Endothelial cell of umbilical vein (primary cell): ENCODE measurements around the gene AKNA. TPM values are rescaled to one million over a fixed set of nuclear protein-coding genes. Genes with fewer than 3 reads are reported as not detected.
A peak's percentile ranks its signal among the peaks of the same experiment; 100 is the strongest.

Experiments
- Bru-seq: library from RNA; stranded (reverse); fragments of 400-500 nt; gene quantifications from one replicate; lab custom pipeline; 2021; lab: Mats Ljungman, UMichigan
- BruChase-seq, 2 experiments: library from RNA; stranded (reverse); fragments of 400-500 nt; gene quantifications; one replicate each; lab custom pipeline; 2021; lab: Mats Ljungman, UMichigan
- BruUV-seq: library from RNA; stranded (reverse); fragments of 400-500 nt; replicated peaks from 2 replicates; lab custom pipeline; 2021; lab: Mats Ljungman, UMichigan
- CTCF ChIA-PET: fragments of 300-600, 350-600 bp; sonication (Branson Sonifier 250); formaldehyde crosslinking; loops from one replicate; lab custom pipeline; 2021; ENCODE audit warnings: antibody characterized with exemption, inconsistent platforms; lab: Charles Lee
- POLR2A ChIA-PET: fragments of 300-600, 350-600 bp; sonication (Branson Sonifier 250); formaldehyde crosslinking; loops from one replicate; lab custom pipeline; 2021; ENCODE audit warnings: antibody characterized with exemption, inconsistent platforms; lab: Charles Lee
- DNase-seq: peaks from one replicate; pipeline ENCODE4 v3.0.0-alpha.2; 2011; ENCODE audit warnings: low read depth, low spot score
- FAIRE-seq: peaks from 2 replicates; lab custom pipeline; 2011; peaks lifted over from hg19 to GRCh38; lab: Jason Lieb, UNC
- H2AFZ ChIP-seq: 2 replicates; pipeline ENCODE4 v1.6.0; 2012; ENCODE audit warnings: low read depth, low read length, control low read depth, inconsistent platforms
- H3K27ac ChIP-seq: 2 replicates; pipeline ENCODE4 v1.5.1; 2011; ENCODE audit warnings: low read depth, mild to moderate bottlenecking, control low read depth, low read length, moderate library complexity; ENCODE audit not compliant: insufficient read depth
- H3K27me3 ChIP-seq, 2 experiments: 2 replicates each; pipeline versions ENCODE4 v1.6.0 to v1.6.1; 2011; ENCODE audit warnings: low read length in 2 of 2, mixed read lengths in 1 of 2; ENCODE audit not compliant: control insufficient read depth in 2 of 2, insufficient read depth in 2 of 2
- H3K36me3 ChIP-seq, 2 experiments: 2 replicates in 1 of 2; 3 replicates in 1 of 2; pipeline ENCODE4 v1.5.1; 2011; ENCODE audit warnings: low read length in 2 of 2, mild to moderate bottlenecking in 1 of 2, moderate library complexity in 1 of 2; ENCODE audit not compliant: control insufficient read depth in 2 of 2, insufficient read depth in 2 of 2; ENCODE audit errors: extremely low read depth in 1 of 2
- H3K4me1 ChIP-seq: 3 replicates; pipeline ENCODE4 v1.5.1; 2011; ENCODE audit warnings: mild to moderate bottlenecking, low read length; ENCODE audit not compliant: control insufficient read depth, insufficient read depth; ENCODE audit errors: extremely low read depth
- H3K4me2 ChIP-seq: 2 replicates; pipeline ENCODE4 v1.6.1; 2011; ENCODE audit warnings: low read length, control low read depth, mixed read lengths; ENCODE audit not compliant: insufficient read depth
- H3K4me3 ChIP-seq, 3 experiments: fragments of 200-600 bp in 1 of 3; sonication (generic), shearing (Covaris generic) in 1 of 3; replicated peaks in 1 of 3; 2 replicates each; pipeline ENCODE4 v1.5.1; 2011 to 2016; ENCODE audit warnings: control low read depth in 3 of 3, low read length in 3 of 3, mild to moderate bottlenecking in 2 of 3, inconsistent platforms in 1 of 3, low read depth in 1 of 3, moderate library complexity in 1 of 3; ENCODE audit not compliant: insufficient read depth in 1 of 3
- H3K79me2 ChIP-seq: 2 replicates; pipeline ENCODE4 v1.6.0; 2012; ENCODE audit warnings: low read length, inconsistent platforms; ENCODE audit not compliant: control insufficient read depth, insufficient read depth
- H3K9ac ChIP-seq: replicated peaks from 2 replicates; pipeline ENCODE3; 2011; ENCODE audit warnings: low read length, control low read depth; ENCODE audit not compliant: insufficient read depth; ENCODE audit errors: extremely low read depth
- H3K9me1 ChIP-seq: replicated peaks from 3 replicates; pipeline ENCODE4 v1.6.0; 2011; ENCODE audit warnings: mild to moderate bottlenecking, low read length; ENCODE audit not compliant: control insufficient read depth, insufficient read depth; ENCODE audit errors: extremely low read depth
- H3K9me3 ChIP-seq: replicated peaks from 2 replicates; pipeline ENCODE4 v1.5.1; 2012; ENCODE audit warnings: low read length, inconsistent platforms; ENCODE audit not compliant: control insufficient read depth, insufficient read depth
- H4K20me1 ChIP-seq: replicated peaks from 2 replicates; pipeline ENCODE3; 2011; ENCODE audit warnings: mild to moderate bottlenecking, low read length; ENCODE audit not compliant: control insufficient read depth, insufficient read depth; ENCODE audit errors: extremely low read depth
- GATA2 ChIP-seq: IDR thresholded peaks from 2 replicates; pipeline ENCODE4 v1.7.0; 2011; ENCODE audit warnings: low read depth, mild to moderate bottlenecking, moderate library complexity, mixed read lengths, low read length; ENCODE audit not compliant: insufficient read length, insufficient read depth
- POLR2A ChIP-seq: IDR thresholded peaks from 2 replicates; pipeline ENCODE4 v1.6.1; 2012; ENCODE audit warnings: low read depth, mild to moderate bottlenecking, control low read depth, low read length
- POLR2AphosphoS5 ChIP-seq: IDR thresholded peaks from 2 replicates; pipeline ENCODE4 v1.6.1; 2012; ENCODE audit warnings: low read depth, mild to moderate bottlenecking, control low read depth, low read length, moderate library complexity; ENCODE audit not compliant: insufficient read depth
- dilution Hi-C: fragments of 300-500 bp; cut with MboI; formaldehyde crosslinking; loops from one replicate; pipeline ENCODE4 v1.15.0; 2019; ENCODE audit warnings: low sequenced_read_pairs; ENCODE audit not compliant: extremely low pct_ligation_motif_present
- intact Hi-C: fragments of 100-400 bp; cut with micrococcal nuclease; formaldehyde crosslinking; loops from one replicate; pipeline ENCODE4 v1.10.0; 2022
- long read RNA-seq: library from polyadenylated mRNA; stranded (forward); transcript quantifications from one replicate; pipeline ENCODE4 v2.0.0, GENCODE V29; 2021
- polyA minus RNA-seq, 3 experiments: library from RNA; depleted of rRNA, polyadenylated mRNA; stranded (reverse); fragments of >200 nt; gene quantifications; 1 replicate in 1 of 3; 2 replicates in 2 of 3; pipeline ENCODE4 v1.2.3, GENCODE V29; 2011
- polyA plus RNA-seq, 4 experiments: library from polyadenylated mRNA; depleted of rRNA in 3 of 4; stranded (reverse) in 3 of 4; unstranded in 1 of 4; fragments of >200 nt; gene quantifications; 2 replicates each; pipeline versions ENCODE4 v1.2.1 to v1.2.3, GENCODE V29; 2011 to 2012; ENCODE audit warnings: missing spikeins in 1 of 4
- total RNA-seq: library from RNA; stranded (reverse); gene quantifications from 2 replicates; pipeline ENCODE4 v1.2.3, GENCODE V29; 2021

The AKNA gene, protein sequence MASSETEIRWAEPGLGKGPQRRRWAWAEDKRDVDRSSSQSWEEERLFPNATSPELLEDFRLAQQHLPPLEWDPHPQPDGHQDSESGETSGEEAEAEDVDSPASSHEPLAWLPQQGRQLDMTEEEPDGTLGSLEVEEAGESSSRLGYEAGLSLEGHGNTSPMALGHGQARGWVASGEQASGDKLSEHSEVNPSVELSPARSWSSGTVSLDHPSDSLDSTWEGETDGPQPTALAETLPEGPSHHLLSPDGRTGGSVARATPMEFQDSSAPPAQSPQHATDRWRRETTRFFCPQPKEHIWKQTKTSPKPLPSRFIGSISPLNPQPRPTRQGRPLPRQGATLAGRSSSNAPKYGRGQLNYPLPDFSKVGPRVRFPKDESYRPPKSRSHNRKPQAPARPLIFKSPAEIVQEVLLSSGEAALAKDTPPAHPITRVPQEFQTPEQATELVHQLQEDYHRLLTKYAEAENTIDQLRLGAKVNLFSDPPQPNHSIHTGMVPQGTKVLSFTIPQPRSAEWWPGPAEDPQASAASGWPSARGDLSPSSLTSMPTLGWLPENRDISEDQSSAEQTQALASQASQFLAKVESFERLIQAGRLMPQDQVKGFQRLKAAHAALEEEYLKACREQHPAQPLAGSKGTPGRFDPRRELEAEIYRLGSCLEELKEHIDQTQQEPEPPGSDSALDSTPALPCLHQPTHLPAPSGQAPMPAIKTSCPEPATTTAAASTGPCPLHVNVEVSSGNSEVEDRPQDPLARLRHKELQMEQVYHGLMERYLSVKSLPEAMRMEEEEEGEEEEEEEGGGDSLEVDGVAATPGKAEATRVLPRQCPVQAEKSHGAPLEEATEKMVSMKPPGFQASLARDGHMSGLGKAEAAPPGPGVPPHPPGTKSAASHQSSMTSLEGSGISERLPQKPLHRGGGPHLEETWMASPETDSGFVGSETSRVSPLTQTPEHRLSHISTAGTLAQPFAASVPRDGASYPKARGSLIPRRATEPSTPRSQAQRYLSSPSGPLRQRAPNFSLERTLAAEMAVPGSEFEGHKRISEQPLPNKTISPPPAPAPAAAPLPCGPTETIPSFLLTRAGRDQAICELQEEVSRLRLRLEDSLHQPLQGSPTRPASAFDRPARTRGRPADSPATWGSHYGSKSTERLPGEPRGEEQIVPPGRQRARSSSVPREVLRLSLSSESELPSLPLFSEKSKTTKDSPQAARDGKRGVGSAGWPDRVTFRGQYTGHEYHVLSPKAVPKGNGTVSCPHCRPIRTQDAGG (N-terminal part only)
- 19.9 and 22.4 TPM in 2 replicates for total RNA-seq
- 11.3 and 13.8 TPM in 2 replicates for polyA plus RNA-seq
- 7.7 and 8.8 TPM in 2 replicates for polyA plus RNA-seq (2011; cell fraction: cytosol; rRNA removed)
- polyA plus RNA-seq (2011; cell fraction: nucleus; rRNA removed): 27.7 and 35.6 TPM in 2 replicates
- polyA plus RNA-seq (2012): 7.5 and 10.4 TPM in 2 replicates
- 16.6 and 18.5 TPM in 2 replicates for polyA minus RNA-seq
- polyA minus RNA-seq (2011; cell fraction: cytosol; rRNA and poly(A)+ RNA removed): 3.5 TPM
- 21.4 and 36.4 TPM in 2 replicates for polyA minus RNA-seq (2011; cell fraction: nucleus; rRNA and poly(A)+ RNA removed)
- percentile 57 among the genes with signal in this experiment for Bru-seq, nascent RNA
- percentile 57 among the genes with signal in this experiment for BruChase-seq, experiment 1, labeled RNA remaining after a 6-hour chase
- percentile 58 among the genes with signal in this experiment for BruChase-seq, experiment 2, labeled RNA remaining after a 2-hour chase
- long read RNA-seq, partial matches to known transcripts: 1 of 4 reads
- long read RNA-seq, other reads (novel, unspliced or antisense): 3 of 4 reads

- TF ChIP-seq POLR2AphosphoS5: peak; percentile 85
- TF ChIP-seq GATA2: no peak
- TF ChIP-seq POLR2A: peak; percentile 91
- no peaks in the 10 kb centered on the region for H3K9me1 ChIP-seq
- FAIRE-seq (peak; percentile 92), DNase-seq (peak; percentile 86)
- ChIA-PET CTCF (interaction anchor here (0.8 to 3.8 kb wide), 6 partner anchors 11 to 280 kb away, joined by 3 to 24 read pairs (median 5); no protein-coding TSS in a partner anchor), POLR2A (no interaction called here)
- no peaks in the 10 kb centered on the region for H3K36me3 ChIP-seq
- peak within 1 kb of the TSS; percentile 42 to 68 (median 46) for H3K4me3 ChIP-seq
- BruUV-seq: no TSS peak
- H3K9me3 ChIP-seq: no peaks in the 10 kb centered on the region
- peaks cover 31% of the 10 kb centered on the region for H3K4me1 ChIP-seq
- dilution Hi-C loops (no loop called here), intact Hi-C loops (loop anchor here (1.0 to 2.0 kb wide), 2 partner anchors 10 to 49 kb away; no protein-coding TSS in a partner anchor)
- H3K27me3 ChIP-seq: no peaks in the 10 kb centered on the region
- H3K27ac ChIP-seq: peak within 1 kb of the TSS; percentile 32
- peaks cover 6% of the 10 kb centered on the region for H3K79me2 ChIP-seq
- peak within 1 kb of the TSS; percentile 71 for H3K9ac ChIP-seq
- H4K20me1 ChIP-seq: no peaks in the 10 kb centered on the region
- H2AFZ ChIP-seq: peak within 1 kb of the TSS; percentile 79
- H3K4me2 ChIP-seq: peak within 1 kb of the TSS; percentile 84
Measured at GRCh38 chr9:114387680-114388356, at the start of gene AKNA. Gene AKNA, minus strand, starts transcription at chr9:114387982. Its CDS starts 6,649 bp downstream, at chr9:114381333.
